Natural killer cell treated with Interleukin-12 subunit alpha and Interleukin-12 subunit beta and Interleukin-15 and Interleukin-18, amount 100 ng/mL, for 72 hours (primary cell): ENCODE results near the gene PPP4R1. TPM values are rescaled to one million over a fixed set of nuclear protein-coding genes. Genes with fewer than 3 reads are reported as not detected.
A peak's percentile ranks its signal among the peaks of the same experiment; 100 is the strongest.

Experiments used
- ATAC-seq, 2 donors: fragments of 150-1000 bp; cut with Tn5 transposase in 1 of 2; sonication (Bioruptor Pico), chemical (Tn5 transposase) in 1 of 2; 2 replicates each; pipeline ENCODE4 v1.10.0; 2021
- DNase-seq: peaks from one replicate; pipeline ENCODE4 v3.0.0; 2022; ENCODE audit warnings: low spot score
- H3K27ac Mint-ChIP-seq, 2 donors: 1 replicate in 1 of 2; 2 replicates in 1 of 2; pipeline ENCODE4 v1.8.0; 2022; ENCODE audit warnings: mixed read lengths in 2 of 2, mild to moderate bottlenecking in 1 of 2, moderate library complexity in 1 of 2
- H3K27me3 Mint-ChIP-seq, 2 donors: 1 replicate in 1 of 2; 2 replicates in 1 of 2; pipeline ENCODE4 v1.8.0; 2022; ENCODE audit warnings: mixed read lengths in 2 of 2
- H3K36me3 Mint-ChIP-seq: one replicate; pipeline ENCODE4 v1.8.0; 2022; ENCODE audit warnings: mixed read lengths
- H3K4me1 Mint-ChIP-seq, 2 donors: 1 replicate in 1 of 2; 2 replicates in 1 of 2; pipeline ENCODE4 v1.8.0; 2022; ENCODE audit warnings: low read depth in 2 of 2, mixed read lengths in 2 of 2, mild to moderate bottlenecking in 1 of 2
- H3K4me3 Mint-ChIP-seq: one replicate; pipeline ENCODE4 v1.8.0; 2022; ENCODE audit warnings: mixed read lengths
- H3K9me3 Mint-ChIP-seq: 2 replicates; pipeline ENCODE4 v1.8.0; 2022; ENCODE audit warnings: mixed read lengths
- total RNA-seq, 2 donors: library from RNA; stranded (reverse); gene quantifications; one replicate each; pipeline ENCODE4 v1.2.3, GENCODE V29; 2022

Gene PPP4R1
- total RNA-seq, 2 donors from 2014 or later = 53.9 to 65.5 TPM

- no peak overlapping the region for H3K27ac Mint-ChIP-seq
- no peak overlapping the region for H3K4me3 Mint-ChIP-seq
- ATAC-seq (no peak), DNase-seq (no peak)
- H3K9me3 Mint-ChIP-seq = no peaks in the 10 kb centered on the region
- no peaks in the 10 kb centered on the region for H3K27me3 Mint-ChIP-seq
- H3K36me3 Mint-ChIP-seq = peaks cover 11% of the 10 kb centered on the region
- no peaks in the 10 kb centered on the region for H3K4me1 Mint-ChIP-seq
Measured at GRCh38 chr18:9563331-9563730, 51.0 kb downstream of the PPP4R1 start.

- Mint-ChIP-seq H3K27ac (no peak overlapping the region), H3K4me3 (no peak overlapping the region), H3K36me3 (peaks cover 11% of the 10 kb centered on the region), H3K27me3 (no peaks in the 10 kb centered on the region), H3K4me1 (no peaks in the 10 kb centered on the region), H3K9me3 (no peaks in the 10 kb centered on the region)
- no peak for ATAC-seq
- no peak for DNase-seq
Measured at GRCh38 chr18:9562584-9562983, 51.8 kb downstream of the PPP4R1 start.

- no peak for ATAC-seq
- no peaks in the 10 kb centered on the region for H3K4me1 Mint-ChIP-seq
- H3K4me3 Mint-ChIP-seq = no peak overlapping the region
- H3K27me3 Mint-ChIP-seq = no peaks in the 10 kb centered on the region
- H3K36me3 Mint-ChIP-seq = peaks cover 11% of the 10 kb centered on the region
- H3K27ac Mint-ChIP-seq = no peak overlapping the region
- no peak for DNase-seq
- H3K9me3 Mint-ChIP-seq = no peaks in the 10 kb centered on the region
Measured at GRCh38 chr18:9561759-9562158, 52.6 kb downstream of the PPP4R1 start.

GRCh38 chr18:9559253-9559652, 55.1 kb downstream of the PPP4R1 start:
- peaks cover 12% of the 10 kb centered on the region for H3K36me3 Mint-ChIP-seq
- ATAC-seq = no peak
- no peaks in the 10 kb centered on the region for H3K4me1 Mint-ChIP-seq
- H3K9me3 Mint-ChIP-seq = no peaks in the 10 kb centered on the region
- DNase-seq = no peak
- no peak overlapping the region for H3K27ac Mint-ChIP-seq
- no peaks in the 10 kb centered on the region for H3K27me3 Mint-ChIP-seq
- no peak overlapping the region for H3K4me3 Mint-ChIP-seq

- Mint-ChIP-seq H3K27me3 (no peaks in the 10 kb centered on the region), H3K27ac (peak overlapping the region in 1 of 2 donors; percentile 37), H3K9me3 (no peaks in the 10 kb centered on the region), H3K4me1 (no peaks in the 10 kb centered on the region), H3K4me3 (no peak overlapping the region), H3K36me3 (peaks cover 12% of the 10 kb centered on the region)
- ATAC-seq (no peak), DNase-seq (no peak)
Measured at GRCh38 chr18:9558387-9559064, 55.8 kb downstream of the PPP4R1 start.

- DNase-seq = no peak
- ATAC-seq = no peak
- H3K27ac Mint-ChIP-seq = no peak overlapping the region
- H3K4me1 Mint-ChIP-seq = no peaks in the 10 kb centered on the region
- no peak overlapping the region for H3K4me3 Mint-ChIP-seq
- H3K9me3 Mint-ChIP-seq = no peaks in the 10 kb centered on the region
- no peaks in the 10 kb centered on the region for H3K27me3 Mint-ChIP-seq
- H3K36me3 Mint-ChIP-seq = peaks cover 12% of the 10 kb centered on the region
Measured at GRCh38 chr18:9557250-9557943, 57.0 kb downstream of the PPP4R1 start.

- Mint-ChIP-seq H3K4me3 (no peak overlapping the region), H3K27me3 (no peaks in the 10 kb centered on the region), H3K4me1 (peaks cover 0 to 4% of the 10 kb centered on the region in 2 donors), H3K9me3 (no peaks in the 10 kb centered on the region), H3K36me3 (peaks cover 29% of the 10 kb centered on the region), H3K27ac (no peak overlapping the region)
- DNase-seq (no peak), ATAC-seq (no peak)
Measured at GRCh38 chr18:9552616-9553015, 61.7 kb downstream of the PPP4R1 start.

- ATAC-seq (no peak), DNase-seq (no peak)
- Mint-ChIP-seq H3K27me3 (no peaks in the 10 kb centered on the region), H3K36me3 (peaks cover 31% of the 10 kb centered on the region), H3K4me3 (no peak overlapping the region), H3K27ac (no peak overlapping the region), H3K4me1 (peaks cover 0 to 4% of the 10 kb centered on the region in 2 donors), H3K9me3 (no peaks in the 10 kb centered on the region)
Measured at GRCh38 chr18:9552191-9552590, 62.2 kb downstream of the PPP4R1 start.

- H3K36me3 Mint-ChIP-seq = peaks cover 35% of the 10 kb centered on the region
- no peak overlapping the region for H3K4me3 Mint-ChIP-seq
- H3K4me1 Mint-ChIP-seq = peaks cover 0 to 4% of the 10 kb centered on the region in 2 donors
- no peak overlapping the region for H3K27ac Mint-ChIP-seq
- no peak for DNase-seq
- no peaks in the 10 kb centered on the region for H3K9me3 Mint-ChIP-seq
- ATAC-seq = no peak
- H3K27me3 Mint-ChIP-seq = no peaks in the 10 kb centered on the region
Measured at GRCh38 chr18:9550429-9550828, 63.9 kb downstream of the PPP4R1 start.

GRCh38 chr18:9549405-9549804, 65.0 kb downstream of the PPP4R1 start:
- DNase-seq (no peak), ATAC-seq (peak in 1 of 2 donors; percentile 43)
- Mint-ChIP-seq H3K4me1 (peaks cover 0 to 4% of the 10 kb centered on the region in 2 donors), H3K9me3 (no peaks in the 10 kb centered on the region), H3K4me3 (no peak overlapping the region), H3K36me3 (peaks cover 29% of the 10 kb centered on the region), H3K27ac (no peak overlapping the region), H3K27me3 (no peaks in the 10 kb centered on the region)

- Mint-ChIP-seq H3K27ac (no peak overlapping the region), H3K9me3 (no peaks in the 10 kb centered on the region), H3K4me1 (peaks cover 0 to 8% of the 10 kb centered on the region in 2 donors), H3K27me3 (no peaks in the 10 kb centered on the region), H3K4me3 (no peak overlapping the region), H3K36me3 (peaks cover 27% of the 10 kb centered on the region)
- DNase-seq (no peak), ATAC-seq (no peak)
Measured at GRCh38 chr18:9547782-9548181, 66.6 kb downstream of the PPP4R1 start.

- H3K9me3 Mint-ChIP-seq = no peaks in the 10 kb centered on the region
- peaks cover 0 to 8% of the 10 kb centered on the region in 2 donors for H3K4me1 Mint-ChIP-seq
- H3K27me3 Mint-ChIP-seq = no peaks in the 10 kb centered on the region
- H3K36me3 Mint-ChIP-seq = peaks cover 18% of the 10 kb centered on the region
- no peak for ATAC-seq
- no peak for DNase-seq
- peak overlapping the region in 1 of 2 donors; percentile 70 for H3K27ac Mint-ChIP-seq
- H3K4me3 Mint-ChIP-seq = no peak overlapping the region
Measured at GRCh38 chr18:9546468-9546867, 67.9 kb downstream of the PPP4R1 start.

GRCh38 chr18:9545029-9545428, 69.3 kb downstream of the PPP4R1 start:
- DNase-seq (no peak), ATAC-seq (no peak)
- H3K4me3 Mint-ChIP-seq = no peak overlapping the region
- no peak overlapping the region for H3K27ac Mint-ChIP-seq
- no peaks in the 10 kb centered on the region for H3K9me3 Mint-ChIP-seq
- peaks cover 0 to 8% of the 10 kb centered on the region in 2 donors for H3K4me1 Mint-ChIP-seq
- H3K27me3 Mint-ChIP-seq = no peaks in the 10 kb centered on the region
- H3K36me3 Mint-ChIP-seq = peaks cover 18% of the 10 kb centered on the region

- peak overlapping the region in 1 of 2 donors; percentile 29 for H3K27ac Mint-ChIP-seq
- H3K27me3 Mint-ChIP-seq = no peaks in the 10 kb centered on the region
- no peaks in the 10 kb centered on the region for H3K9me3 Mint-ChIP-seq
- DNase-seq = no peak
- H3K4me1 Mint-ChIP-seq = peaks cover 0 to 4% of the 10 kb centered on the region in 2 donors
- peak; percentile 21 to 53 for ATAC-seq
- H3K36me3 Mint-ChIP-seq = peaks cover 7% of the 10 kb centered on the region
- no peak overlapping the region for H3K4me3 Mint-ChIP-seq
Measured at GRCh38 chr18:9542924-9543323, 71.4 kb downstream of the PPP4R1 start.
